Common myeloid progenitor, CD34-positive (primary cell): ENCODE results near the gene AFDN.

Experiments
- CTCF ChIA-PET: fragments of 350-600 bp; sonication (Branson Sonifier 250); formaldehyde crosslinking; loops from one replicate; lab custom pipeline; 2021; ENCODE audit warnings: antibody characterized with exemption; lab: Charles Lee
- POLR2A ChIA-PET: fragments of 350-600 bp; sonication (Branson Sonifier 250); formaldehyde crosslinking; loops from one replicate; lab custom pipeline; 2021; ENCODE audit warnings: antibody characterized with exemption; lab: Charles Lee
- DNase-seq, 3 donors: peaks; one replicate each; pipeline versions ENCODE4 v3.0.0 to v3.0.0-alpha.2; 2013
- H3K27ac ChIP-seq, 2 experiments: 1 replicate in 1 of 2; 2 replicates in 1 of 2; pipeline ENCODE4 v1.7.0; 2013; ENCODE audit warnings: inconsistent platforms in 2 of 2, low read length in 2 of 2, mild to moderate bottlenecking in 2 of 2, low read depth in 1 of 2, moderate library complexity in 1 of 2; ENCODE audit not compliant: severe bottlenecking in 2 of 2, insufficient read depth in 1 of 2, poor library complexity in 1 of 2
- H3K27me3 ChIP-seq, 5 experiments: replicated peaks in 2 of 5; 1 replicate in 3 of 5; 2 replicates in 2 of 5; pipeline versions ENCODE4 v1.6.1 to v1.7.0; 2013; ENCODE audit warnings: low read length in 4 of 5, mild to moderate bottlenecking in 2 of 5, moderate library complexity in 2 of 5, inconsistent platforms in 1 of 5; ENCODE audit not compliant: insufficient read depth in 5 of 5, control insufficient read depth in 4 of 5
- H3K36me3 ChIP-seq, 4 experiments: 1 replicate in 2 of 4; 2 replicates in 2 of 4; pipeline versions ENCODE4 v1.6.1 to v1.7.0; 2013; ENCODE audit warnings: low read length in 3 of 4, control low read depth in 1 of 4, mild to moderate bottlenecking in 1 of 4; ENCODE audit not compliant: control insufficient read depth in 4 of 4, insufficient read depth in 4 of 4
- H3K4me1 ChIP-seq, 4 experiments: 1 replicate in 3 of 4; 2 replicates in 1 of 4; pipeline versions ENCODE4 v1.6.1 to v1.7.1; 2013; ENCODE audit warnings: low read length in 3 of 4, mild to moderate bottlenecking in 3 of 4, control low read depth in 1 of 4, inconsistent platforms in 1 of 4, moderate library complexity in 1 of 4; ENCODE audit not compliant: control insufficient read depth in 4 of 4, insufficient read depth in 4 of 4; ENCODE audit errors: control extremely low read depth in 1 of 4
- H3K4me3 ChIP-seq, 7 experiments: 1 replicate in 4 of 7; 2 replicates in 3 of 7; pipeline versions ENCODE4 v1.5.1 to v1.7.0; 2013; ENCODE audit warnings: mild to moderate bottlenecking in 7 of 7, low read length in 6 of 7, moderate library complexity in 6 of 7, inconsistent platforms in 2 of 7, low read depth in 2 of 7, control low read depth in 1 of 7; ENCODE audit not compliant: insufficient read depth in 4 of 7, control insufficient read depth in 1 of 7; ENCODE audit errors: extremely low read depth in 1 of 7
- H3K9me3 ChIP-seq, 5 experiments: 1 replicate in 4 of 5; 2 replicates in 1 of 5; pipeline versions ENCODE4 v1.6.1 to v1.7.1; 2013; ENCODE audit warnings: low read length in 4 of 5, mild to moderate bottlenecking in 2 of 5, inconsistent platforms in 1 of 5, low read depth in 1 of 5, moderate library complexity in 1 of 5; ENCODE audit not compliant: control insufficient read depth in 4 of 5, insufficient read depth in 2 of 5; ENCODE audit errors: control extremely low read depth in 1 of 5
- WGBS: methylation state at CpG from one replicate; pipeline ENCODE4 v1.1.5; 2013; ENCODE audit not compliant: insufficient coverage; 5-methylcytosine and 5-hydroxymethylcytosine counted together

AFDN gene

GRCh38 chr6:167877994-167878779, 51.5 kb downstream of the AFDN start:
- CTCF ChIA-PET, result no interaction called here
- Histone ChIP-seq H3K27ac (no peak overlapping the region), H3K27me3 (peaks cover 0 to 2% (median 0%) of the 10 kb centered on the region in 5 experiments), H3K9me3 (no peaks in the 10 kb centered on the region), H3K36me3 (peaks cover 0 to 3% (median 0%) of the 10 kb centered on the region in 4 experiments), H3K4me3 (no peak overlapping the region), H3K4me1 (no peaks in the 10 kb centered on the region)
- WGBS, result 93% methylated on average over 7 of the region's 9 CpGs
- no peak for DNase-seq
- POLR2A ChIA-PET, result no interaction called here

GRCh38 chr6:167879612-167880011, 52.9 kb downstream of the AFDN start:
- CTCF ChIA-PET, result interaction anchor here (0.6 kb wide), 1 partner anchor 490 kb away, joined by 3 read pairs; no protein-coding TSS in a partner anchor
- POLR2A ChIA-PET, result no interaction called here
- Histone ChIP-seq H3K27ac (no peak overlapping the region), H3K9me3 (no peaks in the 10 kb centered on the region), H3K27me3 (peaks cover 0 to 2% (median 0%) of the 10 kb centered on the region in 5 experiments), H3K4me3 (no peak overlapping the region), H3K36me3 (peaks cover 0 to 3% (median 0%) of the 10 kb centered on the region in 4 experiments), H3K4me1 (no peaks in the 10 kb centered on the region)
- no peak for DNase-seq
- no CpG with 5 or more reads among the region's 1 CpG for WGBS

GRCh38 chr6:167881327-167881726, 54.6 kb downstream of the AFDN start:
- Histone ChIP-seq H3K36me3 (peaks cover 0 to 3% (median 0%) of the 10 kb centered on the region in 4 experiments), H3K4me3 (no peak overlapping the region), H3K4me1 (no peaks in the 10 kb centered on the region), H3K27me3 (peaks cover 0 to 2% (median 0%) of the 10 kb centered on the region in 5 experiments), H3K27ac (no peak overlapping the region), H3K9me3 (no peaks in the 10 kb centered on the region)
- WGBS, result 100% methylated on average over 1 of the region's 2 CpGs
- CTCF ChIA-PET, result no interaction called here
- POLR2A ChIA-PET, result no interaction called here
- DNase-seq, result no peak

GRCh38 chr6:167882244-167882643, 55.5 kb downstream of the AFDN start:
- H3K4me1 ChIP-seq, result no peaks in the 10 kb centered on the region
- no peak for DNase-seq
- no peaks in the 10 kb centered on the region for H3K9me3 ChIP-seq
- peaks cover 0 to 2% (median 0%) of the 10 kb centered on the region in 5 experiments for H3K27me3 ChIP-seq
- 100% methylated on average over 1 of the region's 6 CpGs for WGBS
- no peak overlapping the region for H3K27ac ChIP-seq
- ChIA-PET CTCF (no interaction called here), POLR2A (no interaction called here)
- no peak overlapping the region for H3K4me3 ChIP-seq
- H3K36me3 ChIP-seq, result peaks cover 0 to 3% (median 0%) of the 10 kb centered on the region in 4 experiments

GRCh38 chr6:167888098-167888497, 61.4 kb downstream of the AFDN start:
- no peaks in the 10 kb centered on the region for H3K4me1 ChIP-seq
- H3K4me3 ChIP-seq, result no peak overlapping the region
- no peaks in the 10 kb centered on the region for H3K27me3 ChIP-seq
- no peak overlapping the region for H3K27ac ChIP-seq
- H3K36me3 ChIP-seq, result no peaks in the 10 kb centered on the region
- POLR2A ChIA-PET, result no interaction called here
- CTCF ChIA-PET, result interaction anchor here (1.0 kb wide), 1 partner anchor 11 kb away, joined by 4 read pairs; no protein-coding TSS in a partner anchor
- DNase-seq, result no peak
- no peaks in the 10 kb centered on the region for H3K9me3 ChIP-seq

GRCh38 chr6:167892835-167893815, 66.4 kb downstream of the AFDN start:
- H3K27ac ChIP-seq, result no peak overlapping the region
- 91% methylated on average over 7 of the region's 8 CpGs for WGBS
- H3K9me3 ChIP-seq, result no peaks in the 10 kb centered on the region
- peaks cover 0 to 3% (median 0%) of the 10 kb centered on the region in 5 experiments for H3K27me3 ChIP-seq
- H3K4me1 ChIP-seq, result no peaks in the 10 kb centered on the region
- no peaks in the 10 kb centered on the region for H3K36me3 ChIP-seq
- peak in 1 of 3 donors; percentile 4 for DNase-seq
- no peak overlapping the region for H3K4me3 ChIP-seq
- POLR2A ChIA-PET, result no interaction called here
- CTCF ChIA-PET, result interaction anchor here (8.2 kb wide), 1 partner anchor 406 kb away, joined by 69 read pairs; no protein-coding TSS in a partner anchor
